Measurements from ENCODE around the gene NDUFB8. TPM values are rescaled to one million over a fixed set of nuclear protein-coding genes. Genes with fewer than 3 reads are reported as not detected.

Gene NDUFB8
- total and polyA plus RNA-seq, 11 donors, result 264 to 1,192 (median 417) TPM

GRCh38 chr10:100481462-100482081 lies 48.1 kb downstream of the NDUFB8 start:
- DNase-seq (peak; percentile 74 to 84 (median 82)), ATAC-seq (peak; percentile 97)
- Histone ChIP-seq H3K36me3 (peaks cover 0 to 15% (median under 1%) of the 10 kb centered on the region in 9 donors), H3K27me3 (peaks cover 0 to 43% (median 18%) of the 10 kb centered on the region in 9 donors), H3K9me3 (no peaks in the 10 kb centered on the region), H3K4me1 (peaks cover 0 to 18% (median 15%) of the 10 kb centered on the region in 12 donors), H3K27ac (no peak overlapping the region), H3K4me3 (peak overlapping the region in 11 of 12 donors; percentile 33 to 59 (median 48))
- intact Hi-C loops (cut with DNase I), result loop anchor here in 1 of 10 donors (5.0 kb wide), 1 partner anchor 36 kb away; the partner anchor contains the start of gene SEC31B
- TF ChIP-seq CTCF (IDR thresholded peaks at IDR 0.05), result no peak
- TF ChIP-seq POLR2A (IDR thresholded peaks at IDR 0.05), result no peak
- WGBS, 4 donors, result 2% methylated on average over 11 to 19 of the region's 19 CpGs

- Histone ChIP-seq H3K4me1 (peaks cover 0 to 18% (median 15%) of the 10 kb centered on the region in 12 donors), H3K4me3 (no peak overlapping the region), H3K9me3 (no peaks in the 10 kb centered on the region), H3K27ac (no peak overlapping the region), H3K36me3 (peaks cover 0 to 6% (median 0%) of the 10 kb centered on the region in 9 donors), H3K27me3 (peaks cover 0 to 43% (median 18%) of the 10 kb centered on the region in 9 donors)
- ATAC-seq (no peak), DNase-seq (no peak)
- TF ChIP-seq POLR2A (IDR thresholded peaks at IDR 0.05), result no peak
- WGBS, 4 donors, result 65 to 81% (median 74%) methylated on average over 2 of the region's 2 CpGs
- intact Hi-C loops (cut with DNase I), result loop anchor here in 1 of 10 donors (5.0 kb wide), 1 partner anchor 37 kb away; the partner anchor contains the start of gene SEC31B
Observed at GRCh38 chr10:100480002-100480401, 49.7 kb downstream of the NDUFB8 start.

GRCh38 chr10:100479037-100479436 lies 50.6 kb downstream of the NDUFB8 start:
- Histone ChIP-seq H3K4me1 (peaks cover 0 to 18% (median 15%) of the 10 kb centered on the region in 12 donors), H3K4me3 (no peak overlapping the region), H3K27me3 (peaks cover 0 to 43% (median 18%) of the 10 kb centered on the region in 9 donors), H3K9me3 (no peaks in the 10 kb centered on the region), H3K27ac (no peak overlapping the region), H3K36me3 (no peaks in the 10 kb centered on the region)
- WGBS, 4 donors, result 55 to 75% (median 62%) methylated on average over 4 of the region's 4 CpGs
- intact Hi-C loops (cut with DNase I), result no loop called here
- TF ChIP-seq CTCF (IDR thresholded peaks at IDR 0.05) (no peak), POLR2A (IDR thresholded peaks at IDR 0.05) (no peak)
- DNase-seq (no peak), ATAC-seq (no peak)

GRCh38 chr10:100477970-100478369 lies 51.7 kb downstream of the NDUFB8 start:
- no peaks in the 10 kb centered on the region for H3K9me3 ChIP-seq
- DNase-seq (no peak), ATAC-seq (no peak)
- H3K27me3 ChIP-seq, result peaks cover 0 to 44% (median 18%) of the 10 kb centered on the region in 9 donors
- H3K4me3 ChIP-seq, result no peak overlapping the region
- WGBS, 4 donors, result 37 to 42% (median 39%) methylated on average over 5 of the region's 5 CpGs
- no peak for TF ChIP-seq POLR2A (IDR thresholded peaks at IDR 0.05)
- no peak for TF ChIP-seq CTCF (IDR thresholded peaks at IDR 0.05)
- H3K27ac ChIP-seq, result no peak overlapping the region
- H3K36me3 ChIP-seq, result no peaks in the 10 kb centered on the region
- peaks cover 0 to 17% (median 14%) of the 10 kb centered on the region in 12 donors for H3K4me1 ChIP-seq
- intact Hi-C loops (cut with DNase I), result no loop called here

Other genes starting within 250 kb of the NDUFB8 start
- gene BLOC1S2, start 243.2 kb downstream of the NDUFB8 start, total RNA-seq, result 10 to 100 TPM; 14.6 to 32.0 (median 20.8) TPM
- gene BLOC1S2, start 243.2 kb downstream of the NDUFB8 start, polyA plus RNA-seq, result 10 to 100 TPM; 23.0 to 43.8 TPM
- not detected for gene PKD2L1, start 199.6 kb downstream of the NDUFB8 start, total RNA-seq
- not detected for gene PKD2L1, start 199.6 kb downstream of the NDUFB8 start, polyA plus RNA-seq
- gene SCD, start 182.6 kb downstream of the NDUFB8 start, total RNA-seq, result 100 to 1,000 TPM in 1 of 9 donors, 10 to 100 TPM in 2, 1 to 10 TPM in 6; 2.3 to 216 (median 4.9) TPM
- 10 to 100 TPM; 16.8 to 66.9 TPM for gene SCD, start 182.6 kb downstream of the NDUFB8 start, polyA plus RNA-seq
- not detected for gene WNT8B, start 66.9 kb downstream of the NDUFB8 start, total RNA-seq
- not detected for gene WNT8B, start 66.9 kb downstream of the NDUFB8 start, polyA plus RNA-seq
- 1 to 10 TPM; 5.4 to 9.6 (median 7.0) TPM for gene SEC31B, start 10.0 kb downstream of the NDUFB8 start, total RNA-seq
- 10 to 100 TPM in 1 of 2 donors, 1 to 10 TPM in 1; 1.9 to 11.5 TPM for gene SEC31B, start 10.0 kb downstream of the NDUFB8 start, polyA plus RNA-seq
- gene HIF1AN, start 6.1 kb upstream of the NDUFB8 start, total RNA-seq, result 10 to 100 TPM; 11.8 to 61.8 (median 47.1) TPM
- 10 to 100 TPM in 1 of 2 donors, 1 to 10 TPM in 1; 8.2 to 22.9 TPM for gene HIF1AN, start 6.1 kb upstream of the NDUFB8 start, polyA plus RNA-seq
- not detected for gene PAX2, start 215.7 kb upstream of the NDUFB8 start, total RNA-seq
- gene PAX2, start 215.7 kb upstream of the NDUFB8 start, polyA plus RNA-seq, result not detected